HepG2 (cell line): Measurements from ENCODE around the gene WNT3A. TPM values are rescaled to one million over a fixed set of nuclear protein-coding genes. Genes with fewer than 3 reads are reported as not detected.

ENCODE experiments used
- ATAC-seq: fragments of 200-7000 bp; cut with Tn5 transposase; 3 replicates; pipeline ENCODE4 v1.9.1; 2020; ENCODE audit warnings: mild to moderate bottlenecking, moderate library complexity
- BruUV-seq: library from RNA; stranded (reverse); fragments of 400-500 nt; replicated peaks from 2 replicates; lab custom pipeline; 2021; lab: Mats Ljungman, UMichigan
- CTCF ChIA-PET: fragments of 300-600 bp; formaldehyde crosslinking; extraction: SDS; loops from one replicate; lab custom pipeline; 2021; ENCODE audit warnings: low total read pairs, inconsistent platforms, low intra/inter-chr PET ratio; lab: Yijun Ruan, JAX
- POLR2A ChIA-PET: fragments of 350-600 bp; sonication (Branson Sonifier 250); formaldehyde crosslinking; loops from one replicate; lab custom pipeline; 2020; ENCODE audit warnings: antibody characterized with exemption, inconsistent platforms; lab: Yijun Ruan, JAX
- DNase-seq: peaks from one replicate; pipeline ENCODE4 v3.0.0-alpha.2; 2015; ENCODE audit warnings: low spot score
- FAIRE-seq: peaks from 3 replicates; lab custom pipeline; 2011; peaks lifted over from hg19 to GRCh38; lab: Jason Lieb, UNC
- H2AFZ ChIP-seq: one replicate; pipeline ENCODE4 v1.6.1; 2011; ENCODE audit warnings: low read length, inconsistent platforms
- H3K27ac ChIP-seq: fragments of 300-600 bp; 3 replicates; pipeline ENCODE4 v1.8.0; 2011; ENCODE audit warnings: mixed run types, mild to moderate bottlenecking, mixed read lengths, low read length, inconsistent platforms; ENCODE audit not compliant: insufficient read depth; ENCODE audit errors: extremely low read length
- H3K27me3 ChIP-seq, 2 experiments: fragments of 200-600 bp in 1 of 2; 2 replicates in 1 of 2; 3 replicates in 1 of 2; pipeline versions ENCODE4 v1.6.0 to v1.8.0; 2011; ENCODE audit warnings: low read length in 2 of 2, mild to moderate bottlenecking in 2 of 2, moderate library complexity in 2 of 2, inconsistent platforms in 1 of 2; ENCODE audit not compliant: insufficient read depth in 2 of 2, control insufficient read depth in 1 of 2
- H3K36me3 ChIP-seq, 2 experiments: fragments of 200-600 bp in 1 of 2; replicated peaks in 1 of 2; 2 replicates in 1 of 2; 3 replicates in 1 of 2; pipeline versions ENCODE4 v1.5.1 to v1.8.0; 2011; ENCODE audit warnings: low read length in 2 of 2, inconsistent platforms in 1 of 2; ENCODE audit not compliant: insufficient read depth in 2 of 2, control insufficient read depth in 1 of 2
- H3K4me1 ChIP-seq: 2 replicates; pipeline ENCODE4 v1.5.1; 2012; ENCODE audit warnings: low read length, inconsistent platforms; ENCODE audit not compliant: insufficient read depth
- H3K4me2 ChIP-seq: 2 replicates; pipeline ENCODE4 v1.6.0; 2011; ENCODE audit warnings: low read depth, low read length, inconsistent platforms
- H3K4me3 ChIP-seq, 3 experiments: fragments of 200-600 bp in 1 of 3; sonication (generic), shearing (Covaris generic) in 1 of 3; replicated peaks in 1 of 3; 2 replicates each; pipeline ENCODE4 v1.5.1; 2011 to 2016; ENCODE audit warnings: low read length in 3 of 3, inconsistent platforms in 2 of 3, low read depth in 2 of 3, mild to moderate bottlenecking in 2 of 3, control low read depth in 1 of 3, mixed read lengths in 1 of 3; ENCODE audit not compliant: insufficient read depth in 1 of 3
- H3K79me2 ChIP-seq: one replicate; pipeline ENCODE4 v1.6.1; 2011; ENCODE audit warnings: low read length, inconsistent platforms; ENCODE audit not compliant: insufficient read depth
- H3K9ac ChIP-seq: 2 replicates; pipeline ENCODE4 v1.6.0; 2011; ENCODE audit warnings: mild to moderate bottlenecking, low read depth, low read length, inconsistent platforms; ENCODE audit not compliant: insufficient read depth
- H3K9me3 ChIP-seq: 2 replicates; pipeline ENCODE4 v1.5.1; 2012; ENCODE audit warnings: mild to moderate bottlenecking, low read length
- H4K20me1 ChIP-seq: 2 replicates; pipeline ENCODE4 v1.6.0; 2011; ENCODE audit warnings: inconsistent platforms, mild to moderate bottlenecking, low read length, moderate library complexity; ENCODE audit not compliant: insufficient read depth
- AGO2 ChIP-seq: fragments of 200-400 bp; formaldehyde crosslinking; optimal IDR thresholded peaks from 2 replicates; pipeline ENCODE3; 2017; ENCODE audit warnings: mild to moderate bottlenecking, low read depth, low read length, moderate library complexity
- GTF2F1 ChIP-seq: fragments of 150-350 bp; IDR thresholded peaks from 2 replicates; pipeline ENCODE4 v1.6.1; 2014; ENCODE audit warnings: low read length
- HNRNPLL ChIP-seq: fragments of 200-400 bp; formaldehyde crosslinking; IDR thresholded peaks from 2 replicates; pipeline ENCODE4 v1.6.1; 2017; ENCODE audit warnings: mild to moderate bottlenecking, low read depth, low read length; ENCODE audit not compliant: poor library complexity, severe bottlenecking
- MAFF ChIP-seq: IDR thresholded peaks from 2 replicates; pipeline ENCODE4 v1.6.1; 2011; ENCODE audit warnings: low read depth, low read length, improper control_type of control experiment
- MAFK ChIP-seq, 2 experiments: IDR thresholded peaks in 1 of 2; conservative IDR thresholded peaks in 1 of 2; 2 replicates each; pipeline ENCODE4 v1.6.1; 2011; ENCODE audit warnings: improper control_type of control experiment in 2 of 2, low read length in 2 of 2
- RBM22 ChIP-seq: fragments of 200-400 bp; formaldehyde crosslinking; optimal IDR thresholded peaks from 2 replicates; pipeline ENCODE3; 2017; ENCODE audit warnings: mild to moderate bottlenecking, low read length, moderate library complexity
- ZNF124 ChIP-seq: sonication (generic); formaldehyde crosslinking; IDR thresholded peaks from 2 replicates; pipeline ENCODE4 v1.4.0; 2020; ENCODE audit warnings: missing genetic modification reagents
- ZNF713 ChIP-seq: sonication (generic); formaldehyde crosslinking; IDR thresholded peaks from 2 replicates; pipeline ENCODE4 v1.4.0; 2020; ENCODE audit warnings: mild to moderate bottlenecking, missing genetic modification reagents
- WGBS: methylation state at CpG from one replicate; pipeline ENCODE4 v1.1.6; 2017; ENCODE audit warnings: low lambda C conversion rate; 5-methylcytosine and 5-hydroxymethylcytosine counted together
- in situ Hi-C: cut with HindIII; loops from 2 replicates; pipeline ENCODE4 v1.10.0; 2017; ENCODE audit warnings: low pct_unique_long_range_greater_than_20kb; ENCODE audit not compliant: extremely low pct_ligation_motif_present
- intact Hi-C: fragments of 100-400 bp; cut with micrococcal nuclease; formaldehyde crosslinking; loops from one replicate; pipeline ENCODE4 v1.10.0; 2022; ENCODE audit not compliant: unreplicated experiment
- polyA plus RNA-seq, 8 experiments: library from polyadenylated mRNA; depleted of rRNA in 3 of 8; stranded (reverse) in 7 of 8; unstranded in 1 of 8; fragments of >200 nt; fragmentation: Illumina TruSeq in 4 of 8; extraction: Trizol in 4 of 8; gene quantifications; 2 replicates each; pipeline versions ENCODE4 v1.2.1 to v1.2.3, GENCODE V29; 2011 to 2016; ENCODE audit warnings: low read depth in 4 of 8, missing spikeins in 1 of 8, mixed read lengths in 1 of 8; ENCODE audit not compliant: insufficient read depth in 1 of 8
- total RNA-seq, 5 experiments: library from RNA; depleted of rRNA; stranded (reverse); fragments of >200 nt; fragmentation: Illumina TruSeq; extraction: Trizol; gene quantifications; 2 replicates each; pipeline ENCODE4 v1.2.3, GENCODE V29; 2016; ENCODE audit warnings: low read depth in 1 of 5

Gene WNT3A
- total and polyA plus RNA-seq, 2 of the 13 experiments (the other 11 are each of a cell fraction or from before 2014, with no cell fraction given): not detected

GRCh38 chr1:228096416-228097332 is 89.9 kb downstream of the WNT3A start:
- WGBS: 93% methylated on average over 3 of the region's 13 CpGs
- BruUV-seq: no TSS peak
- in situ Hi-C loops: no loop called here
- POLR2A ChIA-PET: no interaction called here
- Histone ChIP-seq H3K79me2 (peaks cover 70% of the 10 kb centered on the region), H3K36me3 (peaks cover 21 to 60% of the 10 kb centered on the region in 2 experiments; a peak in 4 of 5 replicates), H3K27ac (no peak overlapping the region), H3K9me3 (peaks cover 26% of the 10 kb centered on the region), H2AFZ (no peak overlapping the region), H3K4me1 (peaks cover 13% of the 10 kb centered on the region), H3K4me2 (no peak overlapping the region), H3K4me3 (no peak overlapping the region), H4K20me1 (peaks cover 88% of the 10 kb centered on the region), H3K27me3 (no peaks in the 10 kb centered on the region), H3K9ac (no peak overlapping the region)
- FAIRE-seq (no peak), DNase-seq (no peak), ATAC-seq (peak; percentile 2; the same call in 2 of the 3 replicates)
- TF ChIP-seq ZNF124 (CRISPR knock-in tag): no peak
- no peak for TF ChIP-seq ZNF713 (CRISPR knock-in tag)
- TF ChIP-seq GTF2F1: no peak
- peak; percentile 32; the same call in 1 of the 2 replicates for TF ChIP-seq MAFF
- peak; percentile 64 for TF ChIP-seq AGO2
- peak; percentile 46 to 68; a peak in 3 of 4 replicates for TF ChIP-seq MAFK (conservative IDR thresholded peaks at IDR 0.05 in 1 of 2, IDR thresholded peaks at IDR 0.05 in 1 of 2; ENCODE audit: low read length in 2 of 2)
- TF ChIP-seq HNRNPLL: no peak
- TF ChIP-seq RBM22: peak; percentile 78
- intact Hi-C loops: no loop called here
- CTCF ChIA-PET: no interaction called here
